ENCODE measurements around the gene CDH19. TPM values are rescaled to one million over a fixed set of nuclear protein-coding genes. Genes with fewer than 3 reads are reported as not detected.

CDH19 gene
- total RNA-seq, 1 experiment from 2014 or later: not detected

GRCh38 chr18:66560094-66560493, 43.8 kb downstream of the CDH19 start:
- H3K27me3 ChIP-seq (replicated peaks; ENCODE audit: insufficient read depth, low read depth, low read length, poor library complexity): no peaks in the 10 kb centered on the region
- H3K4me1 ChIP-seq (ENCODE audit: insufficient read depth, low read length, poor library complexity, severe bottlenecking): no peaks in the 10 kb centered on the region
- no peak overlapping the region for H3K27ac ChIP-seq (ENCODE audit: low read depth, low read length, poor library complexity, severe bottlenecking)
- CTCF ChIA-PET: interaction anchor here (0.6 to 1.3 kb wide), 2 partner anchors 189 to 389 kb away, joined by 3 to 5 read pairs; no protein-coding TSS in a partner anchor
- no TSS peak for BruUV-seq (replicated peaks)
- H3K36me3 ChIP-seq (ENCODE audit: insufficient read depth, low read length, poor library complexity, severe bottlenecking): no peaks in the 10 kb centered on the region
- peak; percentile 67 for DNase-seq (ENCODE audit: low spot score)
- POLR2A ChIA-PET (ENCODE audit: low non-redundant PET): no interaction called here
- no peak overlapping the region for H3K4me3 ChIP-seq (ENCODE audit: low read depth, low read length, poor library complexity, severe bottlenecking)
- H3K9me3 ChIP-seq (ENCODE audit: low read depth, low read length, poor library complexity, severe bottlenecking): no peaks in the 10 kb centered on the region
- peak; percentile 66 for TF ChIP-seq CTCF (conservative IDR thresholded peaks at IDR 0.05; ENCODE audit: low read depth, low read length)
- TF ChIP-seq EZH2 (IDR thresholded peaks at IDR 0.05; ENCODE audit: borderline replicate concordance, low read depth, low read length, poor library complexity, severe bottlenecking): no peak
- intact Hi-C loops (cut with micrococcal nuclease; ENCODE audit: unreplicated experiment): loop anchor here (2.0 kb wide), 2 partner anchors 57 to 189 kb away; no protein-coding TSS in a partner anchor

- Histone ChIP-seq H3K9me3 (ENCODE audit: low read depth, low read length, poor library complexity, severe bottlenecking) (no peaks in the 10 kb centered on the region), H3K36me3 (ENCODE audit: insufficient read depth, low read length, poor library complexity, severe bottlenecking) (no peaks in the 10 kb centered on the region), H3K27ac (ENCODE audit: low read depth, low read length, poor library complexity, severe bottlenecking) (no peak overlapping the region), H3K4me1 (ENCODE audit: insufficient read depth, low read length, poor library complexity, severe bottlenecking) (no peaks in the 10 kb centered on the region), H3K4me3 (ENCODE audit: low read depth, low read length, poor library complexity, severe bottlenecking) (no peak overlapping the region), H3K27me3 (replicated peaks; ENCODE audit: insufficient read depth, low read depth, low read length, poor library complexity) (no peaks in the 10 kb centered on the region)
- ChIA-PET POLR2A (ENCODE audit: low non-redundant PET) (no interaction called here), CTCF (no interaction called here)
- intact Hi-C loops (cut with micrococcal nuclease; ENCODE audit: unreplicated experiment): loop anchor here (10.0 kb wide), 1 partner anchor 316 kb away; no protein-coding TSS in a partner anchor
- no peak for TF ChIP-seq CTCF (conservative IDR thresholded peaks at IDR 0.05; ENCODE audit: low read depth, low read length)
- TF ChIP-seq EZH2 (IDR thresholded peaks at IDR 0.05; ENCODE audit: borderline replicate concordance, low read depth, low read length, poor library complexity, severe bottlenecking): no peak
- DNase-seq (ENCODE audit: low spot score): peak; percentile 42
- no TSS peak for BruUV-seq (replicated peaks)
These were observed 45.1 kb downstream of the CDH19 start for GRCh38 chr18:66558773-66559172.

- H3K9me3 ChIP-seq (ENCODE audit: low read depth, low read length, poor library complexity, severe bottlenecking): no peaks in the 10 kb centered on the region
- no peaks in the 10 kb centered on the region for H3K36me3 ChIP-seq (ENCODE audit: insufficient read depth, low read length, poor library complexity, severe bottlenecking)
- no peaks in the 10 kb centered on the region for H3K27me3 ChIP-seq (replicated peaks; ENCODE audit: insufficient read depth, low read depth, low read length, poor library complexity)
- no TSS peak for BruUV-seq (replicated peaks)
- no peak overlapping the region for H3K27ac ChIP-seq (ENCODE audit: low read depth, low read length, poor library complexity, severe bottlenecking)
- no peaks in the 10 kb centered on the region for H3K4me1 ChIP-seq (ENCODE audit: insufficient read depth, low read length, poor library complexity, severe bottlenecking)
- intact Hi-C loops (cut with micrococcal nuclease; ENCODE audit: unreplicated experiment): loop anchor here (10.0 kb wide), 1 partner anchor 318 kb away; no protein-coding TSS in a partner anchor
- H3K4me3 ChIP-seq (ENCODE audit: low read depth, low read length, poor library complexity, severe bottlenecking): no peak overlapping the region
- ChIA-PET CTCF (no interaction called here), POLR2A (ENCODE audit: low non-redundant PET) (no interaction called here)
- DNase-seq (ENCODE audit: low spot score): no peak
- TF ChIP-seq EZH2 (IDR thresholded peaks at IDR 0.05; ENCODE audit: borderline replicate concordance, low read depth, low read length, poor library complexity, severe bottlenecking) (no peak), CTCF (conservative IDR thresholded peaks at IDR 0.05; ENCODE audit: low read depth, low read length) (no peak)
These were observed 46.8 kb downstream of the CDH19 start for GRCh38 chr18:66557091-66557490.
